HepG2 (cell line): ENCODE results near the gene SUPT4H1. TPM values are rescaled to one million over a fixed set of nuclear protein-coding genes. Genes with fewer than 3 reads are reported as not detected.

Source experiments
- ATAC-seq: fragments of 200-7000 bp; cut with Tn5 transposase; 3 replicates; pipeline ENCODE4 v1.9.1; 2020; ENCODE audit warnings: mild to moderate bottlenecking, moderate library complexity
- BruUV-seq: library from RNA; stranded (reverse); fragments of 400-500 nt; replicated peaks from 2 replicates; lab custom pipeline; 2021; lab: Mats Ljungman, UMichigan
- CTCF ChIA-PET: fragments of 300-600 bp; formaldehyde crosslinking; extraction: SDS; loops from one replicate; lab custom pipeline; 2021; ENCODE audit warnings: low total read pairs, inconsistent platforms, low intra/inter-chr PET ratio; lab: Yijun Ruan, JAX
- POLR2A ChIA-PET: fragments of 350-600 bp; sonication (Branson Sonifier 250); formaldehyde crosslinking; loops from one replicate; lab custom pipeline; 2020; ENCODE audit warnings: antibody characterized with exemption, inconsistent platforms; lab: Yijun Ruan, JAX
- DNase-seq: peaks from one replicate; pipeline ENCODE4 v3.0.0-alpha.2; 2015; ENCODE audit warnings: low spot score
- FAIRE-seq: peaks from 3 replicates; lab custom pipeline; 2011; peaks lifted over from hg19 to GRCh38; lab: Jason Lieb, UNC
- H2AFZ ChIP-seq: one replicate; pipeline ENCODE4 v1.6.1; 2011; ENCODE audit warnings: low read length, inconsistent platforms
- H3K27ac ChIP-seq: fragments of 300-600 bp; 3 replicates; pipeline ENCODE4 v1.8.0; 2011; ENCODE audit warnings: mixed run types, mild to moderate bottlenecking, mixed read lengths, low read length, inconsistent platforms; ENCODE audit not compliant: insufficient read depth; ENCODE audit errors: extremely low read length
- H3K27me3 ChIP-seq, 2 experiments: fragments of 200-600 bp in 1 of 2; 2 replicates in 1 of 2; 3 replicates in 1 of 2; pipeline versions ENCODE4 v1.6.0 to v1.8.0; 2011; ENCODE audit warnings: low read length in 2 of 2, mild to moderate bottlenecking in 2 of 2, moderate library complexity in 2 of 2, inconsistent platforms in 1 of 2; ENCODE audit not compliant: insufficient read depth in 2 of 2, control insufficient read depth in 1 of 2
- H3K36me3 ChIP-seq, 2 experiments: fragments of 200-600 bp in 1 of 2; replicated peaks in 1 of 2; 2 replicates in 1 of 2; 3 replicates in 1 of 2; pipeline versions ENCODE4 v1.5.1 to v1.8.0; 2011; ENCODE audit warnings: low read length in 2 of 2, inconsistent platforms in 1 of 2; ENCODE audit not compliant: insufficient read depth in 2 of 2, control insufficient read depth in 1 of 2
- H3K4me1 ChIP-seq: 2 replicates; pipeline ENCODE4 v1.5.1; 2012; ENCODE audit warnings: low read length, inconsistent platforms; ENCODE audit not compliant: insufficient read depth
- H3K4me2 ChIP-seq: 2 replicates; pipeline ENCODE4 v1.6.0; 2011; ENCODE audit warnings: low read depth, low read length, inconsistent platforms
- H3K4me3 ChIP-seq, 3 experiments: fragments of 200-600 bp in 1 of 3; sonication (generic), shearing (Covaris generic) in 1 of 3; replicated peaks in 1 of 3; 2 replicates each; pipeline ENCODE4 v1.5.1; 2011 to 2016; ENCODE audit warnings: low read length in 3 of 3, inconsistent platforms in 2 of 3, low read depth in 2 of 3, mild to moderate bottlenecking in 2 of 3, control low read depth in 1 of 3, mixed read lengths in 1 of 3; ENCODE audit not compliant: insufficient read depth in 1 of 3
- H3K79me2 ChIP-seq: one replicate; pipeline ENCODE4 v1.6.1; 2011; ENCODE audit warnings: low read length, inconsistent platforms; ENCODE audit not compliant: insufficient read depth
- H3K9ac ChIP-seq: 2 replicates; pipeline ENCODE4 v1.6.0; 2011; ENCODE audit warnings: mild to moderate bottlenecking, low read depth, low read length, inconsistent platforms; ENCODE audit not compliant: insufficient read depth
- H3K9me3 ChIP-seq: 2 replicates; pipeline ENCODE4 v1.5.1; 2012; ENCODE audit warnings: mild to moderate bottlenecking, low read length
- H4K20me1 ChIP-seq: 2 replicates; pipeline ENCODE4 v1.6.0; 2011; ENCODE audit warnings: inconsistent platforms, mild to moderate bottlenecking, low read length, moderate library complexity; ENCODE audit not compliant: insufficient read depth
- AGO2 ChIP-seq: fragments of 200-400 bp; formaldehyde crosslinking; optimal IDR thresholded peaks from 2 replicates; pipeline ENCODE3; 2017; ENCODE audit warnings: mild to moderate bottlenecking, low read depth, low read length, moderate library complexity
- HOXD1 ChIP-seq: sonication (generic); formaldehyde crosslinking; IDR thresholded peaks from 2 replicates; pipeline ENCODE4 v1.5.0; 2020; ENCODE audit warnings: missing genetic modification reagents
- MEIS1 ChIP-seq: sonication (generic); formaldehyde crosslinking; IDR thresholded peaks from 2 replicates; pipeline ENCODE4 v1.9.0; 2021; ENCODE audit warnings: mild to moderate bottlenecking, missing genetic modification reagents, moderate library complexity, borderline replicate concordance
- NCOR1 ChIP-seq: fragments of 200-600 bp; sonication (generic); IDR thresholded peaks from 2 replicates; pipeline ENCODE4 v1.7.0; 2017; ENCODE audit warnings: antibody characterized with exemption, low read length, borderline replicate concordance
- PAX8 ChIP-seq: sonication (generic); formaldehyde crosslinking; IDR thresholded peaks from 2 replicates; pipeline ENCODE4 v1.8.0; 2022; ENCODE audit warnings: mild to moderate bottlenecking, missing genetic modification reagents, borderline replicate concordance
- PCBP1 ChIP-seq: fragments of 200-400 bp; formaldehyde crosslinking; IDR thresholded peaks from 2 replicates; pipeline ENCODE4 v1.6.1; 2017; ENCODE audit warnings: mild to moderate bottlenecking, low read depth, low read length, borderline replicate concordance
- POGZ ChIP-seq: sonication (generic); formaldehyde crosslinking; IDR thresholded peaks from 2 replicates; pipeline ENCODE4 v1.4.0; 2020; ENCODE audit warnings: mild to moderate bottlenecking, missing genetic modification reagents
- POLR2G ChIP-seq: fragments of 200-400 bp; formaldehyde crosslinking; IDR thresholded peaks from 2 replicates; pipeline ENCODE4 v1.6.1; 2018; ENCODE audit warnings: mild to moderate bottlenecking, low read depth, low read length, moderate library complexity
- RBM22 ChIP-seq: fragments of 200-400 bp; formaldehyde crosslinking; optimal IDR thresholded peaks from 2 replicates; pipeline ENCODE3; 2017; ENCODE audit warnings: mild to moderate bottlenecking, low read length, moderate library complexity
- SMAD3 ChIP-seq: sonication (generic); formaldehyde crosslinking; IDR thresholded peaks from 2 replicates; pipeline ENCODE4 v1.4.0; 2020; ENCODE audit warnings: missing genetic modification reagents
- STAT5B ChIP-seq: sonication (generic); formaldehyde crosslinking; IDR thresholded peaks from 2 replicates; pipeline ENCODE4 v1.4.0; 2020; ENCODE audit warnings: missing genetic modification reagents
- YEATS2 ChIP-seq: sonication (generic); formaldehyde crosslinking; IDR thresholded peaks from 2 replicates; pipeline ENCODE4 v1.4.0; 2020; ENCODE audit warnings: missing genetic modification reagents, borderline replicate concordance
- ZNF12 ChIP-seq: sonication (generic); formaldehyde crosslinking; IDR thresholded peaks from 2 replicates; pipeline ENCODE4 v1.5.0; 2020; ENCODE audit warnings: missing genetic modification reagents
- ZNF207 ChIP-seq: fragments of 450-650 bp; IDR thresholded peaks from 2 replicates; pipeline ENCODE4 v1.6.1; 2016; ENCODE audit warnings: antibody characterized with exemption, borderline replicate concordance
- WGBS: methylation state at CpG from one replicate; pipeline ENCODE4 v1.1.6; 2017; ENCODE audit warnings: low lambda C conversion rate; 5-methylcytosine and 5-hydroxymethylcytosine counted together
- in situ Hi-C: cut with HindIII; loops from 2 replicates; pipeline ENCODE4 v1.10.0; 2017; ENCODE audit warnings: low pct_unique_long_range_greater_than_20kb; ENCODE audit not compliant: extremely low pct_ligation_motif_present
- intact Hi-C: fragments of 100-400 bp; cut with micrococcal nuclease; formaldehyde crosslinking; loops from one replicate; pipeline ENCODE4 v1.10.0; 2022; ENCODE audit not compliant: unreplicated experiment
- polyA plus RNA-seq, 8 experiments: library from polyadenylated mRNA; depleted of rRNA in 3 of 8; stranded (reverse) in 7 of 8; unstranded in 1 of 8; fragments of >200 nt; fragmentation: Illumina TruSeq in 4 of 8; extraction: Trizol in 4 of 8; gene quantifications; 2 replicates each; pipeline versions ENCODE4 v1.2.1 to v1.2.3, GENCODE V29; 2011 to 2016; ENCODE audit warnings: low read depth in 4 of 8, missing spikeins in 1 of 8, mixed read lengths in 1 of 8; ENCODE audit not compliant: insufficient read depth in 1 of 8
- total RNA-seq, 5 experiments: library from RNA; depleted of rRNA; stranded (reverse); fragments of >200 nt; fragmentation: Illumina TruSeq; extraction: Trizol; gene quantifications; 2 replicates each; pipeline ENCODE4 v1.2.3, GENCODE V29; 2016; ENCODE audit warnings: low read depth in 1 of 5
- TF ChIP-seq, protein P1 (sequence below): sonication (generic); formaldehyde crosslinking; IDR thresholded peaks from 2 replicates; pipeline ENCODE4 v1.5.0; 2020; ENCODE audit warnings: missing genetic modification reagents
- TF ChIP-seq, protein P2 (sequence below): sonication (generic); formaldehyde crosslinking; conservative IDR thresholded peaks from 2 replicates; pipeline ENCODE4 v1.4.0; 2020; ENCODE audit warnings: missing genetic modification reagents
- TF ChIP-seq, protein P3 (sequence below): sonication (generic); formaldehyde crosslinking; IDR thresholded peaks from 2 replicates; pipeline ENCODE4 v1.4.0; 2020; ENCODE audit warnings: low read depth, missing genetic modification reagents

Gene SUPT4H1
- total and polyA plus RNA-seq, 2 of the 13 experiments (the other 11 are each of a cell fraction or from before 2014, with no cell fraction given) = 155 to 244 TPM

DNA sequence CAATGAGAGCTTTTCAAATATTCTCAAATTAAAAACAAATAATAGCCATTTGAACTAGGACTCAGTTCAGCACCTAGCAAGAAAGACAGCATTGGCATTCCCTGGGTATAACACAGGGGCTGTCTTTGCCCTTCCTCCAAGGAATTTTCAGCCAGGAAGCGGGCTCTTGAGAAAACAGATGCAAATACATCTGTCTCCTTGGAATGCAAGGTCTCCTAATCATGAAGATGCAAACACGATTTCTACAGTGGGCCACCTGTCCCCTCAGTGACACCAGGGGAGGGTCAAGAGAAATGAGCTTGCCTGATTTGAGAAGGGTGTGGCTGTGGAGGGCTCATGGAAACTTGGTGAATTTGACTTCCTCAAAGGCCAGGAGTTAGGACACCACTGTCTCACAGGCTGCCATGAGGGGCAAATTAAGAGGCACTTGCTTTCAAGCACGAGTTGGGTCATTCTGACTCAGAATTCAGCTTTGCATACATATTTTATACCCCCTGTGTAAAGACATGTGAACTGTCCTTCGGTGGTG, 24.5 kb upstream of the SUPT4H1 start:
- TF ChIP-seq RBM22 (peak; percentile 97), PCBP1 (no peak), ZNF207 (no peak), YEATS2 (no peak), STAT5B (CRISPR knock-in tag) (no peak), NCOR1 (no peak), POGZ (CRISPR knock-in tag) (0 out of 2 replicates have a peak, but pooled peaks have one; percentile 5), AGO2 (peak; percentile 66), POLR2G (0 out of 2 replicates have a peak, but pooled peaks have one; percentile 14), ZNF12 (CRISPR knock-in tag) (no peak), PAX8 (CRISPR knock-in tag) (no peak), HOXD1 (CRISPR knock-in tag) (no peak), SMAD3 (CRISPR knock-in tag) (no peak), MEIS1 (CRISPR knock-in tag) (no peak)
- TF ChIP-seq, protein P1, sequence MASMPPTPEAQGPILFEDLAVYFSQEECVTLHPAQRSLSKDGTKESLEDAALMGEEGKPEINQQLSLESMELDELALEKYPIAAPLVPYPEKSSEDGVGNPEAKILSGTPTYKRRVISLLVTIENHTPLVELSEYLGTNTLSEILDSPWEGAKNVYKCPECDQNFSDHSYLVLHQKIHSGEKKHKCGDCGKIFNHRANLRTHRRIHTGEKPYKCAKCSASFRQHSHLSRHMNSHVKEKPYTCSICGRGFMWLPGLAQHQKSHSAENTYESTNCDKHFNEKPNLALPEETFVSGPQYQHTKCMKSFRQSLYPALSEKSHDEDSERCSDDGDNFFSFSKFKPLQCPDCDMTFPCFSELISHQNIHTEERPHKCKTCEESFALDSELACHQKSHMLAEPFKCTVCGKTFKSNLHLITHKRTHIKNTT (CRISPR knock-in tag) = no peak
- TF ChIP-seq, protein P2, sequence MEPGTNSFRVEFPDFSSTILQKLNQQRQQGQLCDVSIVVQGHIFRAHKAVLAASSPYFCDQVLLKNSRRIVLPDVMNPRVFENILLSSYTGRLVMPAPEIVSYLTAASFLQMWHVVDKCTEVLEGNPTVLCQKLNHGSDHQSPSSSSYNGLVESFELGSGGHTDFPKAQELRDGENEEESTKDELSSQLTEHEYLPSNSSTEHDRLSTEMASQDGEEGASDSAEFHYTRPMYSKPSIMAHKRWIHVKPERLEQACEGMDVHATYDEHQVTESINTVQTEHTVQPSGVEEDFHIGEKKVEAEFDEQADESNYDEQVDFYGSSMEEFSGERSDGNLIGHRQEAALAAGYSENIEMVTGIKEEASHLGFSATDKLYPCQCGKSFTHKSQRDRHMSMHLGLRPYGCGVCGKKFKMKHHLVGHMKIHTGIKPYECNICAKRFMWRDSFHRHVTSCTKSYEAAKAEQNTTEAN (CRISPR knock-in tag) = no peak
- TF ChIP-seq, protein P3, sequence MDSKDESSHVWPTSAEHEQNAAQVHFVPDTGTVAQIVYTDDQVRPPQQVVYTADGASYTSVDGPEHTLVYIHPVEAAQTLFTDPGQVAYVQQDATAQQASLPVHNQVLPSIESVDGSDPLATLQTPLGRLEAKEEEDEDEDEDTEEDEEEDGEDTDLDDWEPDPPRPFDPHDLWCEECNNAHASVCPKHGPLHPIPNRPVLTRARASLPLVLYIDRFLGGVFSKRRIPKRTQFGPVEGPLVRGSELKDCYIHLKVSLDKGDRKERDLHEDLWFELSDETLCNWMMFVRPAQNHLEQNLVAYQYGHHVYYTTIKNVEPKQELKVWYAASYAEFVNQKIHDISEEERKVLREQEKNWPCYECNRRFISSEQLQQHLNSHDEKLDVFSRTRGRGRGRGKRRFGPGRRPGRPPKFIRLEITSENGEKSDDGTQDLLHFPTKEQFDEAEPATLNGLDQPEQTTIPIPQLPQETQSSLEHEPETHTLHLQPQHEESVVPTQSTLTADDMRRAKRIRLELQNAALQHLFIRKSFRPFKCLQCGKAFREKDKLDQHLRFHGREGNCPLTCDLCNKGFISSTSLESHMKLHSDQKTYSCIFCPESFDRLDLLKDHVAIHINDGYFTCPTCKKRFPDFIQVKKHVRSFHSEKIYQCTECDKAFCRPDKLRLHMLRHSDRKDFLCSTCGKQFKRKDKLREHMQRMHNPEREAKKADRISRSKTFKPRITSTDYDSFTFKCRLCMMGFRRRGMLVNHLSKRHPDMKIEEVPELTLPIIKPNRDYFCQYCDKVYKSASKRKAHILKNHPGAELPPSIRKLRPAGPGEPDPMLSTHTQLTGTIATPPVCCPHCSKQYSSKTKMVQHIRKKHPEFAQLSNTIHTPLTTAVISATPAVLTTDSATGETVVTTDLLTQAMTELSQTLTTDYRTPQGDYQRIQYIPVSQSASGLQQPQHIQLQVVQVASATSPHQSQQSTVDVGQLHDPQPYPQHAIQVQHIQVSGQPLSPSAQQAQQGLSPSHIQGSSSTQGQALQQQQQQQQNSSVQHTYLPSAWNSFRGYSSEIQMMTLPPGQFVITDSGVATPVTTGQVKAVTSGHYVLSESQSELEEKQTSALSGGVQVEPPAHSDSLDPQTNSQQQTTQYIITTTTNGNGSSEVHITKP (CRISPR knock-in tag) = no peak
- H3K36me3 ChIP-seq = peaks cover 24 to 43% of the 10 kb centered on the region in 2 experiments
- no peak for DNase-seq
- intact Hi-C loops (no loop called here), in situ Hi-C loops (no loop called here)
- no peak for FAIRE-seq
- H3K79me2 ChIP-seq = peaks cover 96% of the 10 kb centered on the region
- H3K9me3 ChIP-seq = no peaks in the 10 kb centered on the region
- peak overlapping the region; percentile 31 for H3K27ac ChIP-seq
- POLR2A ChIA-PET = interaction anchor here (1.3 to 9.7 kb wide), 5 partner anchors 9 to 39 kb away, joined by 4 to 458 read pairs (median 10); partner anchors contain the start of genes RNF43 and SUPT4H1
- WGBS = 87% methylated on average over 4 of the region's 4 CpGs
- BruUV-seq = no TSS peak
- H3K9ac ChIP-seq = no peak overlapping the region
- no peak overlapping the region for H2AFZ ChIP-seq
- peaks cover 97% of the 10 kb centered on the region for H3K4me1 ChIP-seq
- no peak overlapping the region for H3K4me3 ChIP-seq
- H4K20me1 ChIP-seq = no peaks in the 10 kb centered on the region
- no peaks in the 10 kb centered on the region for H3K27me3 ChIP-seq
- ATAC-seq = no peak
- H3K4me2 ChIP-seq = no peak overlapping the region
- CTCF ChIA-PET = no interaction called here
